HG03442 (cell line): ENCODE measurements around the gene UHRF2.
"Not testable (repeated sequence)": the region's sequence is repeated elsewhere in the genome, so short reads cannot be mapped to it uniquely, and the experiment has no call there.

Experiments used
- ATAC-seq: cut with Tn5 transposase; IDR thresholded peaks from one replicate; pipeline ENCODE4 v1.9.1; 2021; ENCODE audit warnings: mild to moderate bottlenecking, moderate library complexity; ENCODE audit not compliant: unreplicated experiment

UHRF2 gene

GRCh38 chr9:6428940-6429889 lies 16.2 kb downstream of the UHRF2 start:
- ATAC-seq, result peak; percentile 89

DNA sequence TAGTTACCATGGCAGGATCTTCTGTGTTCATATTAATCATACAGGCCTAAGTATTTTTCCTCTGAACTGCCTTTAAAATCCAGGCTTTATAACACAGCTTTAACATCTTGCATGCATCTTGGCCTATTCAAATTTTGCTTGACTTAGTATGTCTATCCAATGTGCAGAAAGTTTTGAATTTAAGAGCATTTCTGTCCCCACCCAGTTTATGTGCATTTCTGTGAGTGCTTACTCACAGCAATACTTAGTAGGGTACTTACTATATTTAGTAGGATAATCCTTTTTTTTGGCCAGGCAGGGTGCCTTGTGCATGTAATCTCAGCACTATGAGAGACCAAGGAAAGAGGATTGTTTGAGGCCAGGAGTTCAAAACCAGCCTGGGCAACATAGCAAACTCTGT lies 18.0 kb downstream of the UHRF2 start:
- no peak for ATAC-seq

- no peak for ATAC-seq
Measured at GRCh38 chr9:6433410-6433809, 20.4 kb downstream of the UHRF2 start.

DNA sequence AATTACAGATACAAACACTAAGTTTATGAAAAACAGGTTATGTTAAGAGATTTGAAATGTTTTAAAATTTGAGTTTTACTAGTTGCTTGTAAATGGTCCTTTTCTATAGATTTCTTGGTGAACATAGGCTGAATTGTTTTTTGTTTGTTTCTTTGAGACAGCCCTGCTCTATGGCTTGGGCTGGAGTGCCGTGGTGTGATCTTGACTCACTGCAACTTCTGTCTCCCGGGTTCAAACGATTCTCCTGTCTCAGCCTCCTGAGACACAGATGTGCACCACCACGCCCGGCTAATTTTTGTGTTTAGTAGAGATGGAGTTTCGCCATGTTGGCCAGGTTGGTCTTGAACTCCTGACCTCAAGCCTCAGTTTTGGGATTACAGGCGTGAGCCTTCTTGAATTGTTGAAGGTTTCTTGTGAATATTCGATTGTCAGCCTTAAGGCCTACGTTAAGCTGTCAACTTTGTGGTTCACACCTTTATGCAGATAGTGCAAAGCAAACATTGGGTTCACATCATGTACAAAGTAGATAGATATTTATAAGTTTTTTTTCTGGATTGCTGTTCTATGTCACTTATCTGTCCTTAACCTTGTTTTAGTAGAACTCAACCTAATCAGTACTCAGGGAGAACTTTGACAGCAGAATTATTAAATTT lies 26.2 kb downstream of the UHRF2 start:
- ATAC-seq, result no peak

GRCh38 chr9:6440405-6440804 lies 27.4 kb downstream of the UHRF2 start:
- ATAC-seq, result no peak

- no peak for ATAC-seq
Measured at GRCh38 chr9:6441269-6441668, 28.3 kb downstream of the UHRF2 start.

- ATAC-seq, result no peak
Measured at GRCh38 chr9:6443661-6444060, 30.7 kb downstream of the UHRF2 start.

DNA sequence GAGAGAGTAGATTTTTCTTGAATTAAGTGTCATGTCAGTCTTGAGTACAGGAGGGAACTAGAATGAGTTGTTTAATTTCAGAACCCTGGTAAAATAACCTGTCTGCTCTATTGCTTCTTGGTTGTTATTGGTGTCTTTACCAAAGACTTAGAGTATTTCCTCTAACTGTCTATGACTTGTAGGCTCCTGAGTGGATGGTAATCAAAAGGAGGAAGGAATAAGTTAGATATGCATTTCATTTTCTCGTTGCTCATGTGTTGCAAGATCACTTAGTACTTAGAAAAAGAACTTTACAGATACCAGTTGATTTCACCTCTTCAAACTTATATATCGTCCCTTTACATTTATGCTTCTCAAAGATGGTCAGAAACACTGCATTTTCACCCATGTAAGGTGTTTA lies 31.1 kb downstream of the UHRF2 start:
- no peak for ATAC-seq

DNA sequence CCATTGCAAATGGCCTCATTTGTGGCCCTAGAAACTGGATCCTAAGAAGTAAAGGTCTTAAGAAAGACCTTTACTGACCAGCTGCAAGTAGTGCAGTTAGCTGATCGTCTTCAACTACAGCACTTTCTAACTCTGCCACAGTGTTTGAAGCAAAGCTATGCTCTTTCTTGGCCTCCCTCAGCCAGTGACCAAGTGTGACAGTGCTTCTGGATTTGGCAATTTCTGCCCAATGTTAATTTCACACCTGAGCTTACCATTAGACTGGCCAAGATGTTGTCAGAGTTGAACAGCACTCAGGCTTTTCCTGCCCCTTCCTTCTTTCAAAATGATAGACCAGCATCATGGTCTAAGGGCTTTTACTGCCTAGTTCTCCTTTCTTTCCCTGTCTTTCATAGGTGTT lies 36.1 kb downstream of the UHRF2 start:
- ATAC-seq, result no peak

GRCh38 chr9:6449645-6450044 lies 36.6 kb downstream of the UHRF2 start:
- no peak for ATAC-seq

DNA sequence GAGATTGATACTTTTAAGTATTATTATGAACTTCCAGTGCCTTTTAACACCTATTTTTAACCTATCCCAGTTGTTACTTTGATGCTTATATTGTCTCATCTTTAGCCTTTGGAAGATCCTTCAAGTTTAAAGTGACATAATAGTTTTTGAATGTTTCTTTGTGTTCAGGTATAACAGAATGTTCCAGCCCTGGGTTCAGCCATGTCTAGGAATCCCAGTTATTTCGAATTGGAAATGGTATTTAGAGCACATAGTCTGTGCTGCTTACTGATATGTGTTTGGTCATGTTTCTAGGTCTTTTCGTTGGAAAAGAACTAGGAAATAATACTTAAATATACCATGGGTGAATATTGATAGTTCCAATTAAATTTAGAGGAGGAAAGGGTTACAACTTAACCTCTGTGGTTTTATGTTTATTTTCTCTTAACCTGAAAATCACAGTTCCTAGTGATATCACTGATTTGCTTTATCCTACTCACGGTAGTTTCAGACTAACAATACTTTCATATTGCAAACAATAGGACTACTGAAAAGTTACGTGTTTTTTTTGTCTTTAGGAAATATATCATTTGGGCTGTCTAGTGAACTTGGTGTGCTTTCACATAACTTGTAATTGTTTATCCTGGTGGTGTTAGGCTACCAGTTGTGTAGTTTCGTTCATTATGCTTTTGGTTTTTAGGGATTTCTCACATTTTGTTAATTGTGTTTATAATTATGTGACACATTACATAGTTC lies 37.8 kb downstream of the UHRF2 start:
- ATAC-seq, result no peak

GRCh38 chr9:6455292-6455691 lies 42.3 kb downstream of the UHRF2 start:
- ATAC-seq, result not testable (repeated sequence)

- ATAC-seq, result not testable (repeated sequence)
Measured at GRCh38 chr9:6458704-6459103, 45.7 kb downstream of the UHRF2 start.

DNA sequence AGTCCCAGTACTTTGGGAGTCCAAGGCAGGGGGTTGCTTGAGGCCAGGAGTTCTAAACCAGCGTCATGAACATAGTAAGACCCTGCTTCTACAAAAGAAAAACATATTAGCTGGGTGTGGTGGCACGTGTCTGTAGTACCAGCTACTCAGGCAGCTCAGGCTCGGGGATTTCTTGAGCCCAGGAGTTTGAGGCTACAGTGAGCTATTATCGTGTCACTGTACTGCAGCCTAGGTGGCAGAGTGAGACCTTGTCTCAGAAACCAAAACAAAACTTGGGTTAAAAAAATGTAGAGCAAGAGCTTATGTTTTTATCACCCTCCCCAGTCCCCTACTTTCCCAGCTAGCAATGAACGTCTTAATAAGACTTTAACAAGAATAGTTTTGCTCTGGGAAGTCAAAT lies 46.7 kb downstream of the UHRF2 start:
- no peak for ATAC-seq

GRCh38 chr9:6460189-6460768 lies 47.3 kb downstream of the UHRF2 start:
- no peak for ATAC-seq

DNA sequence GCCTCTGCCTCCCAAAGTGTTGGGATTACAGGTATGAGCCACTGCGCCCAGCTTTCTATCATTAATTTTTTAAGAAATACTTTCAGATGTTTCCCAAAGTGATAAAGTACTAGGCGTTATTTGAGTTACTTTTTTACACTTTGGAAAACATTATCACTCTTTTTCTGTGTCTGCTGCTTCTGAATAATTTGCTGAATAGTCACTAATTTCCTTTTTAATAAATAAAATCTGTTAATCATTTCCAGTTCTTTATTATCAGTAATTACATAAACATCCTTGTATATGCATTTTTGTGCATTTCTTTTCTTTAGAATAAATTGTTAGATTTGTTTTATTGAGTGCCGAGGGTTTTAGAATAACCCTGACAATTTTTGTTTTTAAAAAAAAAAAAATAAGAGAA lies 48.6 kb downstream of the UHRF2 start:
- ATAC-seq, result no peak

- ATAC-seq, result no peak
Measured at GRCh38 chr9:6467006-6467625, 54.1 kb downstream of the UHRF2 start.

DNA sequence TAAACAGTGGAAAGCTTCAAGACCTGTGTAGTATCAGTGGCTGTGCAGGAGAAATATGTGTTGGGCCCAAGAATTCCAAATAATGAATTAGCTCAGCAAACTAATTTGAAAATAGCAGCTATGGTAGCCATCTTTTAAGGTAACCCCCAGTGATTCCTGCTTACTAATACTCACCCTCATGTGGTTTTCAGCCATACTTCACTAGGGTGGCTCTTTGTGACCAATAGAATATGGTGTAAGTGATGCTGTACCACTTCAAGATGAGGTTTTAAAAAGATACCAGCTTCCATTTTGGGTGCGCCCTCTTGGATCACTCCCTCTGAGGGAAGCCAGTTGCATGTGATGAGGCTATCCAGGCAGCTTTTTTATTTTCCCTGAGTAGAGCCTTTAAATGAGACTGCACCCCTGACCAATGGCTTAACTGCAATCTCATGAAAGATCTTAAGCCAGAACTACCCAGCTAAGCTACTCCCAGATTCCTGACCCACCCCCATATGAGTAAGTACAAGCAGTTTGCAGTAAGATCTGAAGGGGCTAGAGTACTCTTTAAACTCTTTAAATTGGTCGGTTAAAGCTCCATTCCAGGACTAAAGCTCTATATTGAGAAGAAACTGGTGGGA lies 58.3 kb downstream of the UHRF2 start:
- no peak for ATAC-seq

DNA sequence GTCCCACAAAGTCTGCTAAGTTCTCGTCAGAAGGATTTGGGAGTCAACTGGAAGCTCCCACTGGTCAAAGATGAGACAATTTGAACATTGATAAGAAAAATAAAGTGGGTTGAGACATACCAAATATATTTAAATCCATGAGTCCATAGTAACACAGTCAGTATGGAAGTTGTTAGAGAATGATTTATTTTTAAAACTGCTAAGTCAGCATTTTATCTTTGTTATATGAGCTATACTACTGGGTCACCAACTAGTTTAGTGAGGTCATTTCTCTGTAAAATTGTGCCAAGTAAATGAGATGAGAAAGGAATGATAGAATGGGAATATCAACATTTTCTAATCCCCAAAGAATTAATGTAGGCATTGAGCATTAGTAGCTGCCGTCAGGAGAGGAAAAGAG lies 60.2 kb downstream of the UHRF2 start:
- ATAC-seq, result no peak

DNA sequence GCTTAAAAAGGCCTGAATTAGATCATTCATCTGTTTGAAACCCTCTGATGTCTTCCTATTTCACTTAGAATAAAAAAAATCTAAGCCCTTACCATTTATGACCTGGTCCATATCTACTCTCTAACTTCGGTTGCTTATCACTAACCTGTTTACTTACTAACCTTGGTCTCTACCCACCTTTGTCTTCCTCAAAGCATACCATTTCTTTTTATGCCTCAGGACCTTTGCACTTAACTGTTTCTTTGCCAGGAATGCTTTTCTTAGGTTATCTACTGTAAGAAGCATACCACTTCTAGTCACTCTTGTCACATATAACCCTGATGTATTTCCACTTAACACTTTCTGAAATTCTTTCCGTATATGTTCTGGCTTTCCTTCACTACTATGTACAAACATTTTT lies 67.0 kb downstream of the UHRF2 start:
- no peak for ATAC-seq
